ENCODE measurements around the gene SPDEF. TPM values are rescaled to one million over a fixed set of nuclear protein-coding genes. Genes with fewer than 3 reads are reported as not detected.

The SPDEF gene
- total RNA-seq, 1 experiment from 2014 or later = 0.77 TPM

- peaks cover 12% of the 10 kb centered on the region; the same call in 1 of the 2 replicates for H3K4me1 ChIP-seq
- H3K9me3 Mint-ChIP-seq (ENCODE audit: unreplicated experiment) = no peaks in the 10 kb centered on the region
- H3K27ac Mint-ChIP-seq (ENCODE audit: unreplicated experiment) = no peak overlapping the region
- DNase-seq = no peak
- POLR2A ChIA-PET = no interaction called here
- peaks cover 3% of the 10 kb centered on the region for H3K36me3 Mint-ChIP-seq (ENCODE audit: insufficient read depth, unreplicated experiment)
- intact Hi-C loops (cut with micrococcal nuclease; ENCODE audit: unreplicated experiment) = loop anchor here (10.0 kb wide), 1 partner anchor 59 kb away; the partner anchor contains the start of gene PACSIN1
- no peak overlapping the region for H3K4me3 Mint-ChIP-seq (ENCODE audit: unreplicated experiment)
- CTCF ChIA-PET = interaction anchor here (0.5 kb wide), 1 partner anchor 31 kb away, joined by 4 read pairs; no protein-coding TSS in a partner anchor
- no TSS peak for BruUV-seq (replicated peaks)
- TF ChIP-seq CTCF (IDR thresholded peaks at IDR 0.05; ENCODE audit: insufficient read depth in 1 of 2, low read depth in 1 of 2, low read length in 1 of 2, severe bottlenecking in 1 of 2, unreplicated experiment in 1 of 2) = no peak
- H3K4me1 Mint-ChIP-seq (ENCODE audit: low read depth, unreplicated experiment) = no peaks in the 10 kb centered on the region
- no peaks in the 10 kb centered on the region for H3K36me3 ChIP-seq (ENCODE audit: control insufficient read depth, insufficient read depth, low read length)
- H3K9me3 ChIP-seq = no peaks in the 10 kb centered on the region
- H3K4me3 ChIP-seq (ENCODE audit: low read depth, low read length) = no peak overlapping the region
- H3K27me3 ChIP-seq (replicated peaks; ENCODE audit: control insufficient read depth, insufficient read depth, low read length) = no peaks in the 10 kb centered on the region
- H3K27me3 Mint-ChIP-seq (ENCODE audit: insufficient read depth, unreplicated experiment) = no peaks in the 10 kb centered on the region
Measured at GRCh38 chr6:34523441-34524206, 32.5 kb downstream of the SPDEF start.

DNA sequence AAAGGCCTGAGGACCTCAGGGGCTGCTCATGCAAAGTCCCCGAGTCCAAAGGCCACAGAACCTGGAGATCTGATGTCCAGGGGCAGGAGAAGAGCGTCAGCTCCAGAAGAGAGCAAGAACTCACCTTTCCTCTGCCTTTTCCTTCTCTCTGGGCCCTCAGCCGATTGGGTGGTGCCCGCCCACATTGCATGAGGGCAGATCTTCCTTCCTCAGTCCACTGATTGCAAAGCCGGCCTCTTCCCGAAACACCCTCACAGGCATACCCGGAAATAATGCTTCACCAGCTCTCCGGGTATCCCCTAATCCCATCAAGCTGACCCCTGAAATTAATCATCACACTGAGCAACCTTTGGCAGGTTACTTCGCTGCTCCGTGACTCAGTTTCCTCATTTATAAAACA is 33.4 kb downstream of the SPDEF start:
- ChIA-PET CTCF (no interaction called here), POLR2A (no interaction called here)
- Histone ChIP-seq H3K9me3 (no peaks in the 10 kb centered on the region), H3K4me3 (ENCODE audit: low read depth, low read length) (no peak overlapping the region), H3K36me3 (ENCODE audit: control insufficient read depth, insufficient read depth, low read length) (no peaks in the 10 kb centered on the region), H3K4me1 (peaks cover 10% of the 10 kb centered on the region; the same call in 1 of the 2 replicates), H3K27me3 (replicated peaks; ENCODE audit: control insufficient read depth, insufficient read depth, low read length) (no peaks in the 10 kb centered on the region)
- H3K4me3 Mint-ChIP-seq (ENCODE audit: unreplicated experiment) = no peak overlapping the region
- TF ChIP-seq CTCF (IDR thresholded peaks at IDR 0.05; ENCODE audit: insufficient read depth in 1 of 2, low read depth in 1 of 2, low read length in 1 of 2, severe bottlenecking in 1 of 2, unreplicated experiment in 1 of 2) = no peak
- H3K9me3 Mint-ChIP-seq (ENCODE audit: unreplicated experiment) = no peaks in the 10 kb centered on the region
- no TSS peak for BruUV-seq (replicated peaks)
- no peaks in the 10 kb centered on the region for H3K27me3 Mint-ChIP-seq (ENCODE audit: insufficient read depth, unreplicated experiment)
- no peaks in the 10 kb centered on the region for H3K36me3 Mint-ChIP-seq (ENCODE audit: insufficient read depth, unreplicated experiment)
- H3K4me1 Mint-ChIP-seq (ENCODE audit: low read depth, unreplicated experiment) = no peaks in the 10 kb centered on the region
- intact Hi-C loops (cut with micrococcal nuclease; ENCODE audit: unreplicated experiment) = loop anchor here (10.0 kb wide), 1 partner anchor 58 kb away; the partner anchor contains the start of gene PACSIN1
- no peak for DNase-seq
- H3K27ac Mint-ChIP-seq (ENCODE audit: unreplicated experiment) = no peak overlapping the region

DNA sequence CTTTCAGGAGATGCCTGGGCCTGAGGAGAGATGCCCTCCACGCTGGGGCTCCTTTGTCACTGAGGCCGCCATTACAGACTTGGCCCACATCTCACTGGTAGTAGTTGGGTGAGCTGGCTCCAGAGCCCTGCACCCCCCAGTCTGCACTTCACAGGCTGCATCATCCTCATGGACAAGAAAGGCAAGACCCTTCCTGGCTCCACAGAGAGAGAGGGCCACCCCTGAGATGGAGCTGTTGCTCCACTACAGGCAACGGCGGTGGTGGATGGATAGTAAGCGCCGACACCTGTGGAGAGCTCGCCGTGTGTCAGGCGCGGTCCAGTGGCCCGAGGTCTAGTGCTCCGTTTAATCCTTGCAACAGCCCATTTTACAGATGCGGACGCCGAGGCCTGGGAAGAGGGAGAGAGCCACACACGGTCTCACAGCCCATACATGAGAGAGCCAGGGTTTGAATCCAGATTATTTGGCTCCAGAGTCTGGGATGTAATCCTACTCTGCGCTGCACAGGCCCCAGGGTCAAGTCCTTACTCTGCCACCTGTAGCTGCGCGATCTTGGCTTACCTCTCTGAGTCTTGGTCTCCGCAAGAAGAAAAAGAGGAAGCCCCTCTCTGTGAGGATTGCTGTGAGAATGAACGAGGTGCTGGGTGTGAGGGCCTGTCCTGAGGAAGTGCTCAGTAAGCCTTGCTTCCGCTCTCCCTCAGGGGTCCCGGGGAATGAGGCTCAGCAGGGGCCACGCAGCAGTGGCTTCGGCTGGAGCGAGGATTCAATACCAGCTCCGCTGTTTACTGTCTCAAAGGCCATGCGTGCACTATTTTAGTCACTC is 34.5 kb downstream of the SPDEF start:
- Mint-ChIP-seq H3K36me3 (ENCODE audit: insufficient read depth, unreplicated experiment) (no peaks in the 10 kb centered on the region), H3K27ac (ENCODE audit: unreplicated experiment) (no peak overlapping the region), H3K4me1 (ENCODE audit: low read depth, unreplicated experiment) (no peaks in the 10 kb centered on the region), H3K27me3 (ENCODE audit: insufficient read depth, unreplicated experiment) (no peaks in the 10 kb centered on the region), H3K4me3 (ENCODE audit: unreplicated experiment) (no peak overlapping the region), H3K9me3 (ENCODE audit: unreplicated experiment) (no peaks in the 10 kb centered on the region)
- no peaks in the 10 kb centered on the region for H3K36me3 ChIP-seq (ENCODE audit: control insufficient read depth, insufficient read depth, low read length)
- CTCF ChIA-PET = no interaction called here
- H3K4me1 ChIP-seq = peaks cover 3% of the 10 kb centered on the region; the same call in 1 of the 2 replicates
- no peak for TF ChIP-seq CTCF (IDR thresholded peaks at IDR 0.05; ENCODE audit: insufficient read depth in 1 of 2, low read depth in 1 of 2, low read length in 1 of 2, severe bottlenecking in 1 of 2, unreplicated experiment in 1 of 2)
- no peak overlapping the region for H3K4me3 ChIP-seq (ENCODE audit: low read depth, low read length)
- DNase-seq = no peak
- POLR2A ChIA-PET = no interaction called here
- H3K9me3 ChIP-seq = no peaks in the 10 kb centered on the region
- intact Hi-C loops (cut with micrococcal nuclease; ENCODE audit: unreplicated experiment) = loop anchor here (10.0 kb wide), 1 partner anchor 57 kb away; the partner anchor contains the start of gene PACSIN1
- no peaks in the 10 kb centered on the region for H3K27me3 ChIP-seq (replicated peaks; ENCODE audit: control insufficient read depth, insufficient read depth, low read length)
- BruUV-seq (replicated peaks) = no TSS peak

Measured in Caco-2 (cell line).